ENCODE results near the gene KNOP1.

The KNOP1 gene

DNA sequence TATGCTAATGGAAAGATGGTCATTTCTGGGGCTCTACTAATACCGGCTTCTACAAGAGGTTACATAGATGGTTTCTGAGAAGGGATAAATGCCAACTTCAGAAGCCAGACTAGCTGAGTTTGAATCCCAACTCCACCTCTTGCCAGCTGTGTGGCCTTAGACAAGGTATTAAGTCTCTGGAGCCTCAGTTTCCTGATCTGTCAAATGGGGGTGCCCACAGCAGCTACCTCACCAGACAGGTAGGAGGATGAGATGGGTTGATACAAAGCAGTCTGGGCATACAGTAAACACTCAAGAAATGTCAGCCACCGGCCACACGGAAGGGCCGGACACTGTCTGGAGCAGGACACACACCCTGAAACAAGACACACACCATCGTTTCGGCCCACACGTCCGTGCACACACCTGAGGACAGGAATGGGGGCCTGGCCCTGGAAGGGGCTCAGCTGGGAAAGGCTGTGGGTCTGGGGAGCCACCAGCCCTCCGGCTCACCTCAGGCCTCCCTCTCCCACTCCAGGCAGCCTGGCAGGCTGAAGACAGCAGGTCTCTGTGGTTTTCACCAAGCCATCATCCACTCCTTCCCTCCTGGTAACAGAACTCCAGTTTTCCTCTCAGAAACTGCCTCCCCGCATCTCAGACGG, 5.5 kb downstream of the KNOP1 start:
- no peaks in the 10 kb centered on the region for H3K9me3 ChIP-seq
- H3K36me3 ChIP-seq: peaks cover 5% of the 10 kb centered on the region
- TF ChIP-seq CTCF (IDR thresholded peaks at IDR 0.05): no peak
- H3K4me3 ChIP-seq (ENCODE audit: low read depth in 1 of 2, low read length in 1 of 2): no peak overlapping the region
- H3K27me3 ChIP-seq: no peaks in the 10 kb centered on the region
- peaks cover 3 to 5% of the 10 kb centered on the region in 2 experiments for H3K4me1 ChIP-seq (ENCODE audit: control insufficient read depth in 1 of 2, insufficient read depth in 1 of 2, low read depth in 1 of 2, low read length in 1 of 2)
- no peak overlapping the region for H3K27ac ChIP-seq

- no peak for TF ChIP-seq CTCF (IDR thresholded peaks at IDR 0.05)
- no peaks in the 10 kb centered on the region for H3K9me3 ChIP-seq
- H3K27ac ChIP-seq: no peak overlapping the region
- no peak overlapping the region for H3K4me3 ChIP-seq (ENCODE audit: low read depth in 1 of 2, low read length in 1 of 2)
- no peaks in the 10 kb centered on the region for H3K27me3 ChIP-seq
- H3K4me1 ChIP-seq (ENCODE audit: control insufficient read depth in 1 of 2, insufficient read depth in 1 of 2, low read depth in 1 of 2, low read length in 1 of 2): no peaks in the 10 kb centered on the region
- H3K36me3 ChIP-seq: peaks cover 5% of the 10 kb centered on the region
These were observed 6.4 kb downstream of the KNOP1 start for GRCh38 chr16:19711643-19712042.

- no peaks in the 10 kb centered on the region for H3K9me3 ChIP-seq
- no peaks in the 10 kb centered on the region for H3K27me3 ChIP-seq
- H3K36me3 ChIP-seq: peaks cover 5% of the 10 kb centered on the region
- no peak overlapping the region for H3K4me3 ChIP-seq (ENCODE audit: low read depth in 1 of 2, low read length in 1 of 2)
- no peaks in the 10 kb centered on the region for H3K4me1 ChIP-seq (ENCODE audit: control insufficient read depth in 1 of 2, insufficient read depth in 1 of 2, low read depth in 1 of 2, low read length in 1 of 2)
- H3K27ac ChIP-seq: no peak overlapping the region
- no peak for TF ChIP-seq CTCF (IDR thresholded peaks at IDR 0.05)
These were observed 7.0 kb downstream of the KNOP1 start for GRCh38 chr16:19710991-19711545.

DNA sequence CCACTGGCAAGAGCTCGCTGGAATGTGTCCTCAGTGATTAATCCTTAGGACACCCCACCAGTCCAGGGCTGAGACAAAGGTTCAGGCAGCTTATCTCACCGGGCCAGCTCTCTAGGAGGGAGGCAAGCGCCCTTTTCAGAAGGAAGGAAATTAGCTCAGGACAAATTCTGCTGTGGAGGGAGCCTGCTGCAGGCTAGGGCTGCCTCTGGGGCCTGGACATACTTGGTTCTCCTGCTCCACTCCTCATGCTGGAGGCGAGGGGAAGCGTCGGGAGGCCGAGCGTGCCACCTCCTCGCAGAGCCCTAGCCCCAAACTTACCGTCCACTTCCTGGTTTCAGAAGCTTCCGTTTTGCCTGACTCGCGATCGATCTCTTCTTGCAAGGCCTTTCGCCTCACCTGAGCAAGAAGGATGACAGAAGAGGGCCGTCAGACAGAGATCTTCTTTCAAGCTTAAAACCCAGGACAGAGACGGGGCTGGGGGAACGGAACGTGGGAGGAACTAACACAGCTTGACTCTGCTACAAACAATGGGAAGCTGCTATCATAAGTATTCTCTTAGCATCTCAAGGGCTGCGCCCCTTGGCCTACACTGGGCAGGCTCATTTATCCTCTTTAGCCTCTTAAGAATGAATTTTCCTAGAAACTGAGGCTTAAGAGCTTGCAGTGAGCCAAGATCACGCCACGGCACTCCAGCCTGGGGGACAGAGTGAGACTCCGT, 7.7 kb downstream of the KNOP1 start:
- H3K4me1 ChIP-seq (ENCODE audit: control insufficient read depth in 1 of 2, insufficient read depth in 1 of 2, low read depth in 1 of 2, low read length in 1 of 2): no peaks in the 10 kb centered on the region
- H3K9me3 ChIP-seq: no peaks in the 10 kb centered on the region
- no peaks in the 10 kb centered on the region for H3K27me3 ChIP-seq
- peaks cover 10% of the 10 kb centered on the region for H3K36me3 ChIP-seq
- TF ChIP-seq CTCF (IDR thresholded peaks at IDR 0.05): no peak
- no peak overlapping the region for H3K4me3 ChIP-seq (ENCODE audit: low read depth in 1 of 2, low read length in 1 of 2)
- no peak overlapping the region for H3K27ac ChIP-seq

DNA sequence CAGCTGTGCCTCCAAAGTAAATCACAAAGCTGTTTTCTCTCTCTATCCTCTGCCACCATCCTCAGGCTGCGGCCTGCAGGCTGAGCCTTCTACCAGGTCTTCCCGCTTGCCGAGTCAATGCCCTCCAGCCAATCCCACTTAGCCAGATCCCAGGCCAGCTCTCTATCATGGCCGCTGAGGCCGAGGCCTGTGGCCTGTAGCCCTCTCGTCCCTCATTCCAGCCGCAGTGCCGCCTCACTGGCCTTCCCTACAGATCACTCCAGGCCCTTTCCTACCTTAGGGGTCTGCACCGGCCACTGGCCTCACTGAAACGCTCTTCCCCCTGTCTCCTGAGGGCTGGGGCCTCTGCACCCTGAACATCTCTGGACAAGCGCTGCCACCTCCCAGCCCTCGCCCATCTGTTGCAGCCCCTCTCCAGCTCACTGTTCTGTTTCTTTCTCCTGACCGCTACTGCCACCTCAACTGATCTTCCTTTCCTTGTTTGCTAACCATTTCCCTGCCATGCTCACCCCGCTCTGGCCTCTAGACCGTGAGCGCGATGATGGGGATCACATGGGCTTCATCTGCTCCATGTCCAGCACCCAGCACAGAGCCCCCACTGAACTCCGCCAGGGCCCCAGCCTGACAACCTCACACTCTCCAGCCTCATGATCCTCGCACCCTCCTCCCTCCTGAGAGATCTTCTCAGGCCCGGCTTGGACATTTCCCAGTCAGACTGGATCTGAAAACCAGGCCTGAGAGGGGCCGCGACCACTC, 8.5 kb downstream of the KNOP1 start:
- no peak for TF ChIP-seq CTCF (IDR thresholded peaks at IDR 0.05)
- H3K9me3 ChIP-seq: no peaks in the 10 kb centered on the region
- H3K36me3 ChIP-seq: peaks cover 17% of the 10 kb centered on the region
- H3K4me3 ChIP-seq (ENCODE audit: low read depth in 1 of 2, low read length in 1 of 2): no peak overlapping the region
- no peaks in the 10 kb centered on the region for H3K27me3 ChIP-seq
- no peak overlapping the region for H3K27ac ChIP-seq
- no peaks in the 10 kb centered on the region for H3K4me1 ChIP-seq (ENCODE audit: control insufficient read depth in 1 of 2, insufficient read depth in 1 of 2, low read depth in 1 of 2, low read length in 1 of 2)

All from neutrophil (primary cell).